ENCODE results near the gene TPST2. TPM values are rescaled to one million over a fixed set of nuclear protein-coding genes. Genes with fewer than 3 reads are reported as not detected.

TPST2 gene
- total and polyA plus RNA-seq, 2 donors (not counting 3 experiments of a cell fraction or from before 2014, with no cell fraction given): 49.4 to 121 TPM

DNA sequence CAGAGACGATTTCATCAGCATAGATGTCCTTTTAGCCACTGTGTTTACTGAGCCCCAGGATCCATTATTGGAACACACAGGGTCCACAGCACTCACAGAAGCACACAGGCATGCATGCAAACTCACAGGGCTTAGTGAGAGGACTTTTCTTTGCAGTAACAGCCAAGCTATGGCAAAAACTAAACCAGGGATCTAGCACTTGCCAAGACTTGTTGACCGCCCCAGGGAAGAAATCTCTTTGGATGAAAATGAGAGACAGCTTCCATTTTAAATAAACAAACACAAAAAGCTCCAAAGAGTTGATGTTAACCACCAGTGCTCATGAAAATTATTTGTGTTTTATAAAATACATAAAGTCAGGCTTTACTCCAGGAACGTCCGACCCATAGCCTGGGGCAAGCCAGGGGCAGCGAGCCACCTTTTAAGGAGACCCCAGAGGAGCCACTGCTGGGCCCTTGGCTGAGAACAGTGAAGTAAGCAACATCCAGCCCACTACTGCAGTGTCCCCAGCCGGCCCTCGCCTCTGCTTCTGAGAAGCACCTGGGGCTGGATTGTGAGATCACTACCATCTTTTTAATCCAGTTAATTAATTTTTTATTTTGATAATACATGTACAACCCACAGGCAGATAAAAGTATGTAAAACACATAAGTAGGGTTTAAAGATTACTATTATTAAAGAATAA is 55.6 kb downstream of the TPST2 start:
- Histone ChIP-seq H3K9ac (replicated peaks; ENCODE audit: extremely low read depth, insufficient read depth, low read length) (no peak overlapping the region), H3K27ac (ENCODE audit: insufficient read depth, low read depth, low read length) (no peak overlapping the region), H3K27me3 (ENCODE audit: control insufficient read depth in 2 of 2, insufficient read depth in 2 of 2, low read length in 2 of 2) (no peaks in the 10 kb centered on the region), H3K4me2 (ENCODE audit: insufficient read depth, low read length) (no peak overlapping the region), H3K9me1 (replicated peaks; ENCODE audit: control insufficient read depth, extremely low read depth, insufficient read depth, low read length) (no peaks in the 10 kb centered on the region), H4K20me1 (replicated peaks; ENCODE audit: control insufficient read depth, extremely low read depth, insufficient read depth, low read length) (no peaks in the 10 kb centered on the region), H3K79me2 (ENCODE audit: control insufficient read depth, insufficient read depth, low read length) (no peaks in the 10 kb centered on the region), H3K9me3 (replicated peaks; ENCODE audit: control insufficient read depth, insufficient read depth, low read length) (no peaks in the 10 kb centered on the region), H2AFZ (ENCODE audit: low read depth, low read length) (no peak overlapping the region), H3K4me1 (ENCODE audit: control insufficient read depth, extremely low read depth, insufficient read depth, low read length) (no peaks in the 10 kb centered on the region), H3K4me3 (replicated peaks in 1 of 3; ENCODE audit: insufficient read depth in 1 of 3, low read depth in 1 of 3, low read length in 3 of 3) (no peak overlapping the region), H3K36me3 (ENCODE audit: control insufficient read depth in 2 of 2, extremely low read depth in 1 of 2, insufficient read depth in 2 of 2, low read length in 2 of 2) (peaks cover 0 to 27% of the 10 kb centered on the region in 2 experiments)
- CTCF ChIA-PET: no interaction called here
- no peak for DNase-seq (ENCODE audit: low read depth, low spot score)
- TF ChIP-seq MYC (IDR thresholded peaks at IDR 0.05; ENCODE audit: low read depth, low read length): no peak
- no peak for TF ChIP-seq JUN (IDR thresholded peaks at IDR 0.05; ENCODE audit: borderline replicate concordance, insufficient read depth, insufficient read length, low read depth)
- TF ChIP-seq GATA2 (IDR thresholded peaks at IDR 0.05; ENCODE audit: insufficient read depth, insufficient read length, low read depth, low read length): no peak
- TF ChIP-seq POLR2A (IDR thresholded peaks at IDR 0.05; ENCODE audit: low read depth, low read length): no peak
- TF ChIP-seq, protein P1, sequence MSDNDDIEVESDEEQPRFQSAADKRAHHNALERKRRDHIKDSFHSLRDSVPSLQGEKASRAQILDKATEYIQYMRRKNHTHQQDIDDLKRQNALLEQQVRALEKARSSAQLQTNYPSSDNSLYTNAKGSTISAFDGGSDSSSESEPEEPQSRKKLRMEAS (IDR thresholded peaks at IDR 0.05; ENCODE audit: insufficient read depth, insufficient read length): no peak
- TF ChIP-seq, protein P2, sequence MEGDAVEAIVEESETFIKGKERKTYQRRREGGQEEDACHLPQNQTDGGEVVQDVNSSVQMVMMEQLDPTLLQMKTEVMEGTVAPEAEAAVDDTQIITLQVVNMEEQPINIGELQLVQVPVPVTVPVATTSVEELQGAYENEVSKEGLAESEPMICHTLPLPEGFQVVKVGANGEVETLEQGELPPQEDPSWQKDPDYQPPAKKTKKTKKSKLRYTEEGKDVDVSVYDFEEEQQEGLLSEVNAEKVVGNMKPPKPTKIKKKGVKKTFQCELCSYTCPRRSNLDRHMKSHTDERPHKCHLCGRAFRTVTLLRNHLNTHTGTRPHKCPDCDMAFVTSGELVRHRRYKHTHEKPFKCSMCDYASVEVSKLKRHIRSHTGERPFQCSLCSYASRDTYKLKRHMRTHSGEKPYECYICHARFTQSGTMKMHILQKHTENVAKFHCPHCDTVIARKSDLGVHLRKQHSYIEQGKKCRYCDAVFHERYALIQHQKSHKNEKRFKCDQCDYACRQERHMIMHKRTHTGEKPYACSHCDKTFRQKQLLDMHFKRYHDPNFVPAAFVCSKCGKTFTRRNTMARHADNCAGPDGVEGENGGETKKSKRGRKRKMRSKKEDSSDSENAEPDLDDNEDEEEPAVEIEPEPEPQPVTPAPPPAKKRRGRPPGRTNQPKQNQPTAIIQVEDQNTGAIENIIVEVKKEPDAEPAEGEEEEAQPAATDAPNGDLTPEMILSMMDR (IDR thresholded peaks at IDR 0.05; ENCODE audit: extremely low read depth in 1 of 2, insufficient read depth in 1 of 2, low read depth in 1 of 2, low read length in 2 of 2): no peak
- no peak for TF ChIP-seq FOS (IDR thresholded peaks at IDR 0.05; ENCODE audit: borderline replicate concordance, insufficient read depth, low read length)
- no peak for TF ChIP-seq EZH2 (IDR thresholded peaks at IDR 0.05; ENCODE audit: borderline replicate concordance, low read depth, low read length, severe bottlenecking)
- no peak for TF ChIP-seq POLR2AphosphoS5 (IDR thresholded peaks at IDR 0.05; ENCODE audit: insufficient read depth, low read depth, low read length)
- FAIRE-seq: no peak
- dilution Hi-C loops (cut with MboI; ENCODE audit: extremely low pct_ligation_motif_present, low sequenced_read_pairs): no loop called here
- no TSS peak for BruUV-seq (replicated peaks)
- POLR2A ChIA-PET: no interaction called here
- intact Hi-C loops (cut with micrococcal nuclease): no loop called here
